HG03025 (cell line): Measurements from ENCODE around the gene ARHGAP24.
A peak's percentile ranks its signal among the peaks of the same experiment; 100 is the strongest.
"Not testable (repeated sequence)": the region's sequence is repeated elsewhere in the genome, so short reads cannot be mapped to it uniquely, and the experiment has no call there.

Experiments
- ATAC-seq: cut with Tn5 transposase; IDR thresholded peaks from one replicate; pipeline ENCODE4 v1.9.1; 2021; ENCODE audit warnings: mild to moderate bottlenecking, moderate library complexity; ENCODE audit not compliant: unreplicated experiment, low FRiP score

The ARHGAP24 gene

DNA sequence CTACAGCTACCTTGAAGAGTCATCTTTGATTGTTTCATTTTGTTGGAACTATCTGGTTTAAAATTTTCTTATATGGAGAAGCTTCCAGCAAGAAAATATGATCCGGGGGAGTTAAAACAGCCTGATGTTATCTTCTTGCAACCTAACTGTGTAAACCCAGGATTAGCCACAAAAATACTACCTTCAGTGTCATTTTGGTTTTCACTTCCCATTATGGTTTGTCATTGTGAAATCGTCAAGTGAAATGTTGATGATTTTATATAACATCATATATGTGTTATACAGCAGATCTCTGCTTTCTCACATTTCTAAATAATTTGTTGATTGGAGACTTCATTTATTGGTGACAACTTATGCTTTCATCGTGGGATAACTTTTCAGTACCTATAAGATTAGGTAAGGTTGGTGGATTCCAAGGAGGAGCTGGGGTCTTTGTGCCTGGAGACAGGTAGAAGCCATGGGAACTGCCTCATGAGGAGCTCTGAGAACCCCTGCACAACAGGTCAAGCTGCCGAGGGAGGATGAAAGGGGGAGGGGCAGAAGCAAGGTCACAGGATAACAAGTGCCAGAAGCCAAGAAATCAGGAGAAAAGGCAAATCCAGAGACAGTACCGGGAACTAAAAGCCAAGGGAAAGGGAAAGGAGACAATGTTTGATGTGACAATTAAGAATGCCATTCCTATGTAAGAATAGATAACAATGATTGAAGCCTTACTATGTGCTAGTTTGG lies 7.2 kb downstream of the ARHGAP24 start:
- ATAC-seq, result no peak

- ATAC-seq, result no peak
Measured at GRCh38 chr4:85486425-85487086, 11.6 kb downstream of the ARHGAP24 start.

DNA sequence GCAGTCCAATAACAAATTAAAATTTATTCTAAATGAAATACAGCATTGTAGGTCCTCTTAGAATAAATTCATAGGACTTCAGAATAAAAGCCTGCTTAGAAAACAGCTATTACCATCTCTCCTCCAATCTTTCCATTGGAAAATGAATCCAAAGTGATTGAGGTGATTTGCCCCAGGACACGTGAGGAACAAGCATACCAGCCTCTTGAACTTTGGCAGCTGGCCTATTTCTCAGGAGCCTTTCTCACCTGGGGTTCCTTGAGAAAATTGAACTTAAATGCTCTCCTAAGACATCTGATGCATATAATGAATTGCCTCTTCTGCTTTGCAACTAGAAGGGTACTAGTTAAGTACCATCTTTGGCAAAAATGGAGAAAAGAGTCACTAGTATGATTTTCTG lies 13.5 kb downstream of the ARHGAP24 start:
- ATAC-seq, result no peak

DNA sequence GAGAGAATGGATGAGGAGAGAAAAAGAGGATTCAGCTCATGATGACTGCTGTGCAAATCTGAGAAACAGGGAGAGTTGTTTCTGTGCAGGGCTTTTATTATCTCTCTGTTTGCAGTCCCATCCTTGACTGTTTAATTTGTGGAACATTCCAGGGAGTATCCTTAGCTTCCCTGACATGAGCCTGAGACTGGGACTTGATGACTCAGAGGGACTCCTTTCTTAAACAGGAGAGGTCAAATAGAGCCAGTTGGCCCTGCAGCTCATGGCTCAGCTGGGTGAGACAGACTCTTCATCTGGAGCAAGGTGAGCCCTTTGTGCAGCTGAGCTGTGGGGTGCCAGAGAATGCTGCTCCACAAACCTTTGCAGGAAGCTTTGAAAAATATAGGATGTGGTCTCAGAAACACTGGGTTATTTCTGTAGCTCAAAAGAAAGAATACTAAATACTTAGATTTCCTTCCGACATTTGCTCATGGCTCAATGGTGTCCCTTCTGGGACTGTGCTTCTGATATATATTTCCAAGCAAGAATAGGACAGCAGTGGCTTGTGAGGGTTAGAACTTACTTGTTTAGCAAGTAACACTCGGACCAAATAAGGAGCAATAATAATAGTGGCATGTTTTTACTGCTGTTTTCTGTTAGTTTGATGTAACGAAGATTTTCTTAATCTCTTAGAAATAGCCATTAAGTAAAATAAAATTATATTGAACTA lies 14.5 kb downstream of the ARHGAP24 start:
- no peak for ATAC-seq

DNA sequence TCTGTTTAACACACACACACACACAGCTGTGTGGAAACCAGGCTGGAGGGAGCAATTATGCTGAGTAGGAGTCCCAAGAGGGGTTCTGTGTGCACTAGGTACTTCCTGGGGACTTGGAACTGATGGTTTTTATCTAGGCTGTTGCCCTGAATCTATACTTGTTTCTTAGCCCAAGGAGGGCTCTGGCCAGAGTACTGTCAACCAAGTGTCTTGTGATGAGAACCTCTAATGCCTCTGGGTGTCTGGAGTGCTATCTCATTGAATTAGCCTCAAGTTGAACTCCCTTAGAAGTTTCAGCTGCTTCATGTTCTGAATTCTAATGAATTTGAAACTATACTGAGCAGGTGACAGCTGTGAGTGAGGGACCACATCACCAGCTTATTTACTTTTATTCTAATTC lies 16.6 kb downstream of the ARHGAP24 start:
- no peak for ATAC-seq

GRCh38 chr4:85492336-85492735 lies 17.4 kb downstream of the ARHGAP24 start:
- no peak for ATAC-seq

GRCh38 chr4:85495621-85496020 lies 20.7 kb downstream of the ARHGAP24 start:
- no peak for ATAC-seq

DNA sequence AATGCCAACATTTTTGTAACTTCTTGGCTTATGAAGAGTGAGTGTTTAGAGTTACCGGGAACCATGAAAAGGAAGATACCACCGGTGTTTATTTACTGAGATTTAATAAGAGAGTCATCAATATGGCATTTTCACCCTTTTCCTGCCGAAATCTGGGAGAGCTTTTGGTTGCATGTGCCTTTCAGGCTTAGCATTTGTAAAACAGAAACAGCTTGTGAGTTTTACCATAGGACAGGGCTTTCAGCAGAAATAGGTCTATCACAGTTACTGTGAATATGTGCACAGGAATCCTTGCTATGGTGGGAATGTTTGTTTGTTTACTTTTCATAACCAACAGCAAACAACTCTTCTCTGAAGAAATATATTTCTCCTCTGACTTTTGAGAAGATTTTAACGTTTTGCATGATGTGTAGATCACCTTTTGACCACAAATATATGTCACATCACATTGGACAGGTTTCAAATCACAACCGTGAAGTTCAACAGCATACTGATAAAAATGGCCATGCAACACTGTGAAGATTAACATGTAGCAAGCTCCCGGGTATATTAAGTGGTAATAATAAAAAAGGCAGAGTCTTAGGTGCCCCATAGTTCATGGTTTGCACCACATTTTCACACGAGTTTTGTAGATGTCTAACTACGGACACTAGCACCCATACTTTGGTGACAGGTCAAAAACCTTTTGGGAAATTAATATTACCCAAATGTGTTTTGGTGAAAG lies 21.3 kb downstream of the ARHGAP24 start:
- no peak for ATAC-seq

DNA sequence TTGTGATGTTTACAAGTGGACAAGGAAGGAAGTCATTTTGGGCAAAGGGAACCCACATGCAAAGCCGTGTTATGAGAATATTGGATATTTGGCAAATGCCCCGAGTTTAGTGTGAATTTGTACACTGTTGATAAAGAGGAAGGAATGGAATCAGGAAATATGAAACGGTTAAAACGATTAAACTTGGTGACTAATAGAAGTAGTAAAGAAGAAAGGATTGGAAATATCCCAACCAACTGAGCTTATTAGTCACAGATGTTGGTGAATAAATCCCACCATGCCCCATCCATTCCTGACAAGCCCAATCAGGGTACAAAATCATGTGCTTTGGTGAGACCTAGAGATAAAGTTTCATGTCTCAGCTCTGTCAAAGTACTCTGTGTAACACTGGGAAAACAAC lies 22.0 kb downstream of the ARHGAP24 start:
- no peak for ATAC-seq

GRCh38 chr4:85498068-85498733 lies 23.3 kb downstream of the ARHGAP24 start:
- ATAC-seq, result peak; percentile 90

- ATAC-seq, result no peak
Measured at GRCh38 chr4:85499573-85499972, 24.6 kb downstream of the ARHGAP24 start.

- no peak for ATAC-seq
Measured at GRCh38 chr4:85500110-85500867, 25.3 kb downstream of the ARHGAP24 start.

- ATAC-seq, result not testable (repeated sequence)
Measured at GRCh38 chr4:85501145-85501544, 26.2 kb downstream of the ARHGAP24 start.

DNA sequence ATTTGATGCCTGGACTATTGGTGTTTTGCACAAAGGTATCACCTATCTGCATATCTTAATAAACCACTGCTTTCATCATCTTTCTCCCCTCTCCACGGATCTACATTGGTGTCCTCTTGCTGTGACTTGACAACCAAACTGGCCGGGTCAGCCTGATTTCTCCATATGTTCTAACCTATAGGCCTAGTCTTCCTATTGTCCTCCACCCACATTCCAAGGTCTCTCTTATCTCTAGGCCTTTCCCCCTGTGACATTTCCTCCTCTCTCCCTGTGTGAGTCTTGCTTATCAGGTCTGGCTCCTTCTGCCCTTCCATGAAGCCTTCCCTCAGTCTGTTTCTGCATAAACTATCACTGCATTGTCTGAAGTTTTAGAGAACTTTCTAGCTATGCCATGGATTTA lies 33.7 kb downstream of the ARHGAP24 start:
- ATAC-seq, result no peak

GRCh38 chr4:85509882-85510631 lies 35.1 kb downstream of the ARHGAP24 start:
- no peak for ATAC-seq

DNA sequence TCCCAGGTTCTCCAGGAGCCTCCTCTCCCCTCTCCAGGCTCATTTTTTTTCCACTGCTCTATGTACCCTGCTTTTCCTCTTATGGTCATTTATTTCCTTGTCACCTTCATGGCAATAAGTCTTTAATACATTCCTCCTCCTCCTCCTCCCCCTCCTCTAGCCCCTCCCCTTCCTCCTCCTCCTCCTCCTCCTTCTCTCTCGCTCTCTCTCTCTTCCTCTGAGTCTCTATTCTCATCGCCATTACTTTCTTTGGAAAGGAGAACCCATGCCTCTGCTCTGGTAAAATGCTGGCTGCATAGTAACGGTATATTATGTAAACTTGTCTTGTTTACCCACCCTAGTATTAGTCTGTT lies 35.7 kb downstream of the ARHGAP24 start:
- no peak for ATAC-seq

- no peak for ATAC-seq
Measured at GRCh38 chr4:85512446-85513205, 37.7 kb downstream of the ARHGAP24 start.

DNA sequence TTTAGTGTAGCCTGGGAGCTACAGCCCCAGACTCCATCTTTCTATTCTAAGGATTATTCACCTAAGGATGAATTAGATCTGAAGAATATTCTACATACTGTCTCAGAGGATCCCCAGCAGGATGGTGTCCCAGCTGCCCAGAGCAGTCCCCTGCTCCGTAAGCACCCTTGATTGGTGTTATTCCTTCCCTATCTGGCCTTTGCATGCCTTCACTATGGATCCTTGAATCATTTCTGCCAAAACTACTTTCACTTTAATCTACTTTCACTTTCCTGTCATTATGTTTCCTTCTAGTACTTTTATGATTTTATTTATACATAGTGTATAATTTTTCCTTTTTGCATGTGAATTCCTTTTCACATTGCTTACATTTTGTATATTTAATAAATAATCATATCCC lies 39.2 kb downstream of the ARHGAP24 start:
- no peak for ATAC-seq
